ENCODE results near the gene INTS1. TPM values are rescaled to one million over a fixed set of nuclear protein-coding genes. Genes with fewer than 3 reads are reported as not detected.
A peak's percentile ranks its signal among the peaks of the same experiment; 100 is the strongest.

Gene INTS1
- total and polyA plus RNA-seq, 2 of the 4 experiments (the other 2 are of a cell fraction), result 9.3 to 40.1 TPM

GRCh38 chr7:1538544-1539180 lies 34.5 kb upstream of the INTS1 start:
- intact Hi-C loops (cut with micrococcal nuclease), result loop anchor here (5.0 kb wide), 1 partner anchor 36 kb away; the partner anchor contains the start of gene INTS1

More at GRCh38 chr7:1538544-1539180, 34.5 kb upstream of the INTS1 start:
- Histone ChIP-seq H2BK15ac (ENCODE audit: low read depth, low read length) (0 out of 3 replicates have a peak overlapping the region, but pooled peaks have one; percentile 69), H2AK5ac (ENCODE audit: low read depth, low read length) (peak overlapping the region; percentile 82), H4K91ac (ENCODE audit: insufficient read depth, low read depth, low read length) (peak overlapping the region; percentile 94), H3K9me3 (ENCODE audit: control insufficient read depth, insufficient read depth, low read length) (no peaks in the 10 kb centered on the region), H3K14ac (replicated peaks; ENCODE audit: low read depth, low read length) (peak overlapping the region; percentile 79), H4K8ac (ENCODE audit: low read depth in 2 of 2, low read length in 2 of 2) (peak overlapping the region; percentile 78 to 88; a peak in 2 of 4 replicates), H3K27me3 (ENCODE audit: control insufficient read depth, insufficient read depth, low read length) (no peaks in the 10 kb centered on the region), H4K20me1 (ENCODE audit: insufficient read depth, low read length) (peaks cover 35% of the 10 kb centered on the region), H2BK5ac (ENCODE audit: low read depth, low read length, poor library complexity, severe bottlenecking) (peak overlapping the region; percentile 97), H3K79me1 (ENCODE audit: low read depth in 1 of 2, low read length in 2 of 2) (peaks cover 0 to 62% of the 10 kb centered on the region in 2 experiments; a peak in 3 of 4 replicates), H3K27ac (ENCODE audit: insufficient read depth, low read length) (peak overlapping the region; percentile 91), H3K4ac (ENCODE audit: low read depth, low read length) (peak overlapping the region; percentile 95), H2BK20ac (ENCODE audit: low read depth, low read length) (peak overlapping the region; percentile 39), H3K23ac (ENCODE audit: low read depth, low read length) (peak overlapping the region; percentile 84), H4K5ac (ENCODE audit: low read depth, low read length) (peak overlapping the region; percentile 70; the same call in 1 of the 2 replicates), H3K4me2 (ENCODE audit: low read depth, low read length) (peak overlapping the region; percentile 80), H3K4me1 (ENCODE audit: control insufficient read depth, insufficient read depth, low read length) (peaks cover 27% of the 10 kb centered on the region), H2AFZ (replicated peaks; ENCODE audit: low read length, poor library complexity) (no peak overlapping the region), H3K18ac (ENCODE audit: low read depth, low read length) (peak overlapping the region; percentile 65; the same call in 1 of the 2 replicates), H2BK120ac (ENCODE audit: low read depth, low read length) (peak overlapping the region; percentile 87), H3K36me3 (ENCODE audit: control insufficient read depth, insufficient read depth, low read length) (peaks cover 36% of the 10 kb centered on the region), H3K9ac (ENCODE audit: low read depth, low read length) (peak overlapping the region; percentile 70), H3K4me3 (ENCODE audit: insufficient read depth, low read depth, low read length) (peak overlapping the region; percentile 34), H3K56ac (ENCODE audit: extremely low read depth, insufficient read depth, low read length) (peak overlapping the region; percentile 39; the same call in 1 of the 2 replicates), H2AK9ac (replicated peaks; ENCODE audit: low read depth, low read length, poor library complexity) (peak overlapping the region; percentile 100), H3K9me1 (ENCODE audit: insufficient read depth, low read length) (peaks cover 11% of the 10 kb centered on the region)
- ATAC-seq (ENCODE audit: low read depth), result no peak; the same call in 1 of the 2 replicates
- dilution Hi-C loops (cut with HindIII; ENCODE audit: low sequenced_read_pairs, unreplicated experiment) (no loop called here), in situ Hi-C loops (cut with MboI; ENCODE audit: low sequenced_read_pairs) (no loop called here)
- POLR2A ChIA-PET (ENCODE audit: unreplicated experiment), result no interaction called here
- WGBS, 2 experiments (ENCODE audit: extremely low coverage in 2 of 2, insufficient read length in 1 of 2), result 61% methylated on average over 16 of the region's 25 CpGs; no CpG with 5 or more reads in 1 of the 2 experiments
- no TSS peak for BruUV-seq (replicated peaks)
- CTCF ChIA-PET, result interaction anchor here (0.5 kb wide), 1 partner anchor 920 kb away, joined by 5 read pairs; no protein-coding TSS in a partner anchor
- DNase-seq, result no peak
- TF ChIP-seq USF2 (IDR thresholded peaks at IDR 0.05; ENCODE audit: low read depth, low read length) (no peak), BHLHE40 (IDR thresholded peaks at IDR 0.05; ENCODE audit: low read depth, low read length) (no peak), CHD1 (IDR thresholded peaks at IDR 0.05; ENCODE audit: low read depth, low read length) (no peak), ELK1 (IDR thresholded peaks at IDR 0.05; ENCODE audit: borderline replicate concordance, low read depth, low read length) (no peak), RCOR1 (IDR thresholded peaks at IDR 0.05; ENCODE audit: insufficient replicate concordance, low read length) (no peak), POLR2A (IDR thresholded peaks at IDR 0.05; ENCODE audit: low read depth, low read length) (peak; percentile 9; the same call in 1 of the 2 replicates), RAD21 (IDR thresholded peaks at IDR 0.05; ENCODE audit: low read length) (no peak), SMC3 (IDR thresholded peaks at IDR 0.05; ENCODE audit: low read depth, low read length) (no peak)

Data from IMR-90 (cell line).